ENCODE data around the gene SPCS3. TPM values are rescaled to one million over a fixed set of nuclear protein-coding genes. Genes with fewer than 3 reads are reported as not detected.
"Not testable (repeated sequence)": the region's sequence is repeated elsewhere in the genome, so short reads cannot be mapped to it uniquely, and the experiment has no call there.

The SPCS3 gene
- total RNA-seq, 1 donor from 2014 or later = 197 TPM

- peaks cover 12% of the 10 kb centered on the region for H3K36me3 Mint-ChIP-seq (ENCODE audit: low read depth)
- no peak for DNase-seq (ENCODE audit: low spot score)
- intact Hi-C loops (cut with micrococcal nuclease) = loop anchor here (10.0 kb wide), 1 partner anchor 1575 kb away; no protein-coding TSS in a partner anchor
- H3K4me3 Mint-ChIP-seq = no peak overlapping the region
- H3K9me3 Mint-ChIP-seq = peaks cover 14% of the 10 kb centered on the region
- H3K4me1 Mint-ChIP-seq (ENCODE audit: low read depth) = no peaks in the 10 kb centered on the region
- H3K27me3 Mint-ChIP-seq (ENCODE audit: insufficient read depth) = no peaks in the 10 kb centered on the region
- H3K27ac Mint-ChIP-seq = no peak overlapping the region
Observed at GRCh38 chr4:176339936-176340761, 20.4 kb downstream of the SPCS3 start.

GRCh38 chr4:176340871-176341685 lies 21.3 kb downstream of the SPCS3 start:
- no peak overlapping the region for H3K4me3 Mint-ChIP-seq
- H3K27ac Mint-ChIP-seq = no peak overlapping the region
- DNase-seq (ENCODE audit: low spot score) = no peak
- H3K27me3 Mint-ChIP-seq (ENCODE audit: insufficient read depth) = no peaks in the 10 kb centered on the region
- peaks cover 14% of the 10 kb centered on the region for H3K9me3 Mint-ChIP-seq
- peaks cover 9% of the 10 kb centered on the region for H3K36me3 Mint-ChIP-seq (ENCODE audit: low read depth)
- intact Hi-C loops (cut with micrococcal nuclease) = loop anchor here (1.0 to 10.0 kb wide), 4 partner anchors 191 to 1576 kb away; no protein-coding TSS in a partner anchor
- H3K4me1 Mint-ChIP-seq (ENCODE audit: low read depth) = no peaks in the 10 kb centered on the region

- H3K27ac Mint-ChIP-seq = no peak overlapping the region
- H3K36me3 Mint-ChIP-seq (ENCODE audit: low read depth) = peaks cover 5% of the 10 kb centered on the region
- DNase-seq (ENCODE audit: low spot score) = no peak
- peaks cover 14% of the 10 kb centered on the region for H3K9me3 Mint-ChIP-seq
- no peaks in the 10 kb centered on the region for H3K4me1 Mint-ChIP-seq (ENCODE audit: low read depth)
- intact Hi-C loops (cut with micrococcal nuclease) = loop anchor here (10.0 kb wide), 1 partner anchor 1578 kb away; no protein-coding TSS in a partner anchor
- no peak overlapping the region for H3K4me3 Mint-ChIP-seq
- H3K27me3 Mint-ChIP-seq (ENCODE audit: insufficient read depth) = no peaks in the 10 kb centered on the region
Observed at GRCh38 chr4:176342384-176342783, 22.6 kb downstream of the SPCS3 start.

DNA sequence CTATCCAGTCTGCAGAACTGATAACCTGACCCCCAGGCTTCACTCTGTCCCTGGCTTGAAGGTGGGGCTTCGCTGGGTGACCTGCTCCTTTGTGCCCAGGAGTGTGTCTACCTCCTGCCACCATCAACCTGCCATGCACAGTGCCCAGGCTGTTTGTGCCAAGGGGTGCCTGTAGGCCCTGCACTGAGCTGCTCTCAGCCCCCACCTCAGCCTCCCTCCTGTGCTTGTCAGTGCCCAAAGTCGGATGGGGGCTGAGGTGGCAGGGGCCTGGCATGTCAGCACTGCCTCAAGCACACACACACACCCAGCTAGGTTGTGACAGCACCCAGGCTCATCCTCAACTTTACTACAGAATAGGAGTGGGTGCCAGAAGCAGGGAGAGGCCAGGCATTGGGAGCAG lies 23.5 kb downstream of the SPCS3 start:
- no peak for DNase-seq (ENCODE audit: low spot score)
- peaks cover 5% of the 10 kb centered on the region for H3K36me3 Mint-ChIP-seq (ENCODE audit: low read depth)
- no peaks in the 10 kb centered on the region for H3K4me1 Mint-ChIP-seq (ENCODE audit: low read depth)
- intact Hi-C loops (cut with micrococcal nuclease) = loop anchor here (10.0 kb wide), 1 partner anchor 1578 kb away; no protein-coding TSS in a partner anchor
- peaks cover 14% of the 10 kb centered on the region for H3K9me3 Mint-ChIP-seq
- no peak overlapping the region for H3K4me3 Mint-ChIP-seq
- H3K27me3 Mint-ChIP-seq (ENCODE audit: insufficient read depth) = no peaks in the 10 kb centered on the region
- H3K27ac Mint-ChIP-seq = no peak overlapping the region

GRCh38 chr4:176345346-176345745 lies 25.6 kb downstream of the SPCS3 start:
- not testable (repeated sequence) for H3K27ac Mint-ChIP-seq; DNase-seq (ENCODE audit: low spot score); H3K27me3 Mint-ChIP-seq (ENCODE audit: insufficient read depth); H3K36me3 Mint-ChIP-seq (ENCODE audit: low read depth); H3K4me3 Mint-ChIP-seq; H3K4me1 Mint-ChIP-seq (ENCODE audit: low read depth)
- peaks cover 14% of the 10 kb centered on the region for H3K9me3 Mint-ChIP-seq
- intact Hi-C loops (cut with micrococcal nuclease) = loop anchor here (10.0 kb wide), 1 partner anchor 1581 kb away; no protein-coding TSS in a partner anchor

- intact Hi-C loops (cut with micrococcal nuclease) = loop anchor here (10.0 kb wide), 1 partner anchor 1582 kb away; no protein-coding TSS in a partner anchor
- H3K36me3 Mint-ChIP-seq (ENCODE audit: low read depth); DNase-seq (ENCODE audit: low spot score); H3K27me3 Mint-ChIP-seq (ENCODE audit: insufficient read depth); H3K4me1 Mint-ChIP-seq (ENCODE audit: low read depth); H3K4me3 Mint-ChIP-seq; H3K27ac Mint-ChIP-seq: not testable (repeated sequence)
- peaks cover 14% of the 10 kb centered on the region for H3K9me3 Mint-ChIP-seq
Observed at GRCh38 chr4:176346836-176347235, 27.1 kb downstream of the SPCS3 start.

GRCh38 chr4:176350671-176351070 lies 30.9 kb downstream of the SPCS3 start:
- DNase-seq (ENCODE audit: low spot score) = no peak
- intact Hi-C loops (cut with micrococcal nuclease) = no loop called here
- H3K4me3 Mint-ChIP-seq = no peak overlapping the region
- no peaks in the 10 kb centered on the region for H3K4me1 Mint-ChIP-seq (ENCODE audit: low read depth)
- no peaks in the 10 kb centered on the region for H3K36me3 Mint-ChIP-seq (ENCODE audit: low read depth)
- no peak overlapping the region for H3K27ac Mint-ChIP-seq
- peaks cover 6% of the 10 kb centered on the region for H3K9me3 Mint-ChIP-seq
- no peaks in the 10 kb centered on the region for H3K27me3 Mint-ChIP-seq (ENCODE audit: insufficient read depth)

GRCh38 chr4:176354884-176355283 lies 35.1 kb downstream of the SPCS3 start:
- no peaks in the 10 kb centered on the region for H3K4me1 Mint-ChIP-seq (ENCODE audit: low read depth)
- no peaks in the 10 kb centered on the region for H3K27me3 Mint-ChIP-seq (ENCODE audit: insufficient read depth)
- intact Hi-C loops (cut with micrococcal nuclease) = no loop called here
- H3K4me3 Mint-ChIP-seq = no peak overlapping the region
- H3K36me3 Mint-ChIP-seq (ENCODE audit: low read depth) = no peaks in the 10 kb centered on the region
- no peak overlapping the region for H3K27ac Mint-ChIP-seq
- DNase-seq (ENCODE audit: low spot score) = no peak
- H3K9me3 Mint-ChIP-seq = peaks cover 6% of the 10 kb centered on the region

DNA sequence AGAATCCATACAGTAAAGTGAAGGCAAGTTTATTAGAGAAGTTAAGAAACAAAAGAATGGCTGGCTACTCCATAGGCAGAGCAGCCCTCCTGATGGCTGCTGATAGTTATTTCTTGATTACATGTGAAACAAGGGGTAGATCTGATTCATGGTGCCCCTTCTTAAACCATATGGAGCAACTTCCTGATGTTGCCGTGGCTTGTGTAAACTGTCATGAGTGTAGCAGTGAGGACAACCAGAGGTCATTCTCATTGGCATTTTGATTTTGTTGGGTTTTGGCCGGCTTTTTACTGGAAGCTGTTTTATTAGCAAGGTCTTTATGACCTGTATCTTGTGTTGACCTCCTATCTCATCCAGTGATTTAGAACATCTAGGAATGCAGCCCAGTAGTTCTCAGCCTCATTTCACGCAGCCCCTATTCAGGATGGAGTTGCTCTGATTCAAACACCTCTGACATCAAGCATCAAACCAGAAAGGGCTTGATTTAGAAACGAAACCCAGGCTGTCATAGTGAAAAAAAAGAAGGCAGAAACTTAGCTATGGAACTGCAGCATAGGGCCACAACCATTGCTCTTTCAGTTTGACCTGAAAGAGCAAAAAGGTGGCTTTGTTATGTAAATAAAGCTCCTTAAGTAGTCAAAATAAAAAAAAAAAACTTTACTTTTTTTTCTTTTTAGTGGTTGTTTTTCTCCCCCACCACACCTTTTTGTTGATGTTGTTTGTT lies 37.8 kb downstream of the SPCS3 start:
- Mint-ChIP-seq H3K27me3 (ENCODE audit: insufficient read depth) (no peaks in the 10 kb centered on the region), H3K36me3 (ENCODE audit: low read depth) (no peaks in the 10 kb centered on the region), H3K27ac (no peak overlapping the region), H3K9me3 (peaks cover 6% of the 10 kb centered on the region), H3K4me1 (ENCODE audit: low read depth) (no peaks in the 10 kb centered on the region), H3K4me3 (no peak overlapping the region)
- DNase-seq (ENCODE audit: low spot score) = no peak
- intact Hi-C loops (cut with micrococcal nuclease) = no loop called here

DNA sequence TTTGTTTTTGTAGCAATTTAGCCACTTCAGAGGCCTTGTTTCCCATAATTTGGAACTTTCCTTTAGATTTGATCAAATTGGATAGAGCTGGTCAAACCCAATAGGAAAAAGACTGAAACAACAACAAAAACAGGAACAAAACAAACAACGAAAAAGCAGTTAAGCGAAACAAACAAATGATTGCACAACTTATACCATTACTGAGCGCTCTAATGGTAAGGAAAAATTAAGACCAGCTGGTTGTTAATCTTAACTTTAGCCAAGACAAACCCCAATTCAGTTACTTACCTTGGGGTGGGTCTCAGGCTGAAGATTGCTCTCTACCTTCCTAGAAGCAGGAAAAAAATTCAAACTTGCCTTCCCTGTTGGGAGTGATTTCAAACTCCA lies 38.3 kb downstream of the SPCS3 start:
- DNase-seq (ENCODE audit: low spot score) = no peak
- Mint-ChIP-seq H3K4me1 (ENCODE audit: low read depth) (no peaks in the 10 kb centered on the region), H3K9me3 (peaks cover 6% of the 10 kb centered on the region), H3K36me3 (ENCODE audit: low read depth) (no peaks in the 10 kb centered on the region), H3K4me3 (no peak overlapping the region), H3K27me3 (ENCODE audit: insufficient read depth) (no peaks in the 10 kb centered on the region), H3K27ac (no peak overlapping the region)
- intact Hi-C loops (cut with micrococcal nuclease) = no loop called here

GRCh38 chr4:176359590-176359989 lies 39.8 kb downstream of the SPCS3 start:
- no peaks in the 10 kb centered on the region for H3K36me3 Mint-ChIP-seq (ENCODE audit: low read depth)
- H3K9me3 Mint-ChIP-seq = no peaks in the 10 kb centered on the region
- no peak for DNase-seq (ENCODE audit: low spot score)
- no peak overlapping the region for H3K27ac Mint-ChIP-seq
- no peaks in the 10 kb centered on the region for H3K4me1 Mint-ChIP-seq (ENCODE audit: low read depth)
- no peak overlapping the region for H3K4me3 Mint-ChIP-seq
- H3K27me3 Mint-ChIP-seq (ENCODE audit: insufficient read depth) = no peaks in the 10 kb centered on the region
- intact Hi-C loops (cut with micrococcal nuclease) = no loop called here

DNA sequence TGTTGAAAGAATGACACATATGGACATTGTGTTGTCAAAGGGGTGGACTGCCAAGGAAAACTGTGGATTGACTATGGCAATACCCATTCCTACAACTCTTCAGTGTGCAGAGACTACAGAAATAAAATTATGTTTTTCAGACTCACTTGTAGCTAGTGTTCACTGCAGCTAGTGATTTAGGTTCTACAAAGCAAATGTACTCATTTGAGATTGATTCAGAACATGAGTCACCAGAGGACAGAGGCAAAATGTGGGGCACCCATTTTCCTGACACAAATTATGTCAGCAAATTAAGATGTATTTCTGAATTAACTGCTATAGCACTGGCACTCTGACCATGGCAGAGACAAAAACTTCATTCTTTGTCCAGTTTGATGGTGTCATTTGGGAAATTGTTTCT lies 40.7 kb downstream of the SPCS3 start:
- H3K4me1 Mint-ChIP-seq (ENCODE audit: low read depth) = no peaks in the 10 kb centered on the region
- no peak overlapping the region for H3K4me3 Mint-ChIP-seq
- intact Hi-C loops (cut with micrococcal nuclease) = no loop called here
- DNase-seq (ENCODE audit: low spot score) = no peak
- no peaks in the 10 kb centered on the region for H3K27me3 Mint-ChIP-seq (ENCODE audit: insufficient read depth)
- H3K9me3 Mint-ChIP-seq = no peaks in the 10 kb centered on the region
- H3K36me3 Mint-ChIP-seq (ENCODE audit: low read depth) = no peaks in the 10 kb centered on the region
- H3K27ac Mint-ChIP-seq = no peak overlapping the region
